HepG2 (cell line): ENCODE data around the gene RANBP3. TPM values are rescaled to one million over a fixed set of nuclear protein-coding genes. Genes with fewer than 3 reads are reported as not detected.

ENCODE experiments used
- AFF4 ChIP-seq: sonication (generic); formaldehyde crosslinking; IDR thresholded peaks from 2 replicates; pipeline ENCODE4 v1.4.0; 2020; ENCODE audit warnings: missing genetic modification reagents
- ARNTL ChIP-seq: sonication (generic); formaldehyde crosslinking; IDR thresholded peaks from 2 replicates; pipeline ENCODE4 v1.4.0; 2020; ENCODE audit warnings: mild to moderate bottlenecking, missing genetic modification reagents
- CCAR2 ChIP-seq: fragments of 200-400 bp; formaldehyde crosslinking; optimal IDR thresholded peaks from 2 replicates; pipeline ENCODE3; 2018; ENCODE audit warnings: low read depth, mild to moderate bottlenecking, low read length, moderate library complexity
- GMEB1 ChIP-seq: sonication (generic); formaldehyde crosslinking; IDR thresholded peaks from 2 replicates; pipeline ENCODE4 v1.5.1; 2020; ENCODE audit warnings: missing genetic modification reagents, mild to moderate bottlenecking, borderline replicate concordance
- HMGXB3 ChIP-seq: sonication (generic); formaldehyde crosslinking; IDR thresholded peaks from 2 replicates; pipeline ENCODE4 v1.4.0; 2020; ENCODE audit warnings: missing genetic modification reagents, borderline replicate concordance
- SKIL ChIP-seq: sonication (generic); formaldehyde crosslinking; IDR thresholded peaks from 2 replicates; pipeline ENCODE4 v1.8.0; 2022; ENCODE audit warnings: missing genetic modification reagents, mild to moderate bottlenecking, moderate library complexity, borderline replicate concordance
- SP4 ChIP-seq: sonication (generic); formaldehyde crosslinking; IDR thresholded peaks from 2 replicates; pipeline ENCODE4 v1.8.1; 2023; ENCODE audit warnings: mild to moderate bottlenecking, missing genetic modification reagents
- ZNF124 ChIP-seq: sonication (generic); formaldehyde crosslinking; IDR thresholded peaks from 2 replicates; pipeline ENCODE4 v1.4.0; 2020; ENCODE audit warnings: missing genetic modification reagents
- ZNF253 ChIP-seq: sonication (generic); formaldehyde crosslinking; IDR thresholded peaks from 2 replicates; pipeline ENCODE4 v1.8.0; 2022; ENCODE audit warnings: mild to moderate bottlenecking, missing genetic modification reagents, borderline replicate concordance
- ZNF446 ChIP-seq: sonication (generic); formaldehyde crosslinking; IDR thresholded peaks from 2 replicates; pipeline ENCODE4 v1.5.0; 2020; ENCODE audit warnings: mild to moderate bottlenecking, missing genetic modification reagents
- ZNF605 ChIP-seq: sonication (generic); formaldehyde crosslinking; IDR thresholded peaks from 2 replicates; pipeline ENCODE4 v1.8.0; 2022; ENCODE audit warnings: mild to moderate bottlenecking, missing genetic modification reagents
- ZNF766 ChIP-seq: sonication (generic); formaldehyde crosslinking; IDR thresholded peaks from 2 replicates; pipeline ENCODE4 v1.5.0; 2020; ENCODE audit warnings: missing genetic modification reagents, borderline replicate concordance
- ZSCAN12 ChIP-seq: sonication (generic); formaldehyde crosslinking; IDR thresholded peaks from 2 replicates; pipeline ENCODE4 v1.9.0; 2021; ENCODE audit warnings: mild to moderate bottlenecking, missing genetic modification reagents
- polyA plus RNA-seq, 8 experiments: library from polyadenylated mRNA; depleted of rRNA in 3 of 8; stranded (reverse) in 7 of 8; unstranded in 1 of 8; fragments of >200 nt; fragmentation: Illumina TruSeq in 4 of 8; extraction: Trizol in 4 of 8; gene quantifications; 2 replicates each; pipeline versions ENCODE4 v1.2.1 to v1.2.3, GENCODE V29; 2011 to 2016; ENCODE audit warnings: low read depth in 4 of 8, missing spikeins in 1 of 8, mixed read lengths in 1 of 8; ENCODE audit not compliant: insufficient read depth in 1 of 8
- total RNA-seq, 5 experiments: library from RNA; depleted of rRNA; stranded (reverse); fragments of >200 nt; fragmentation: Illumina TruSeq; extraction: Trizol; gene quantifications; 2 replicates each; pipeline ENCODE4 v1.2.3, GENCODE V29; 2016; ENCODE audit warnings: low read depth in 1 of 5
- TF ChIP-seq, protein P1 (sequence below): sonication (generic); formaldehyde crosslinking; IDR thresholded peaks from 2 replicates; pipeline ENCODE4 v1.4.0; 2020; ENCODE audit warnings: missing genetic modification reagents

The RANBP3 gene
- total and polyA plus RNA-seq, 2 of the 13 experiments (the other 11 are each of a cell fraction or from before 2014, with no cell fraction given), result 39.5 to 149 TPM

DNA sequence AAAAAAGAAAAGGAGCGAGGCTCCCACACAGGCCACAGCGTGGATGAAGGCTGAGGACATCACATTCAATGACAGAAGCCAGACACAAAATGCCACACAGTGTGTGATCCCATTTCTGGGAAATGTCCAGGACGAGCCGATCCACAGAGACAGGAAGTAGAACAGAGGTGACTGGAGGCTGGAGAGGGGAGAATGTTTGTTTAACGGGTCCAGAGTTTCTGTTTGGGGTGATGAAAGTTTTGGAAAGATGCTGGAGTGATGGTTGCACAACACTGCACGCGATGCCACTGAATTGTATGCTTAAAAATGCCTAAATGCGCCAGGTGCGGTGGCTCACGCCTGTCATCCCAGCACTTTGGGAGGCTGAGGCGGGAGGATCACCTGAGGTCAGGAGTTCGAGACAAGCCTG, 107.0 kb downstream of the RANBP3 start (continued):
- TF ChIP-seq HMGXB3 (peak; percentile 90; the same call in 1 of the 2 replicates), AFF4 (CRISPR knock-in tag) (0 out of 2 replicates have a peak, but pooled peaks have one; percentile 55), ARNTL (CRISPR knock-in tag) (peak; percentile 89), GMEB1 (CRISPR knock-in tag) (peak; percentile 62; the same call in 1 of the 2 replicates), ZNF124 (CRISPR knock-in tag) (peak; percentile 94), ZNF446 (no peak), SKIL (CRISPR knock-in tag) (peak; percentile 91), CCAR2 (no peak), ZSCAN12 (CRISPR knock-in tag) (no peak), ZNF253 (CRISPR knock-in tag) (0 out of 2 replicates have a peak, but pooled peaks have one; percentile 37), SP4 (peak; percentile 43; the same call in 1 of the 2 replicates), ZNF605 (peak; percentile 71), ZNF766 (CRISPR knock-in tag) (no peak)
- TF ChIP-seq, protein P1, sequence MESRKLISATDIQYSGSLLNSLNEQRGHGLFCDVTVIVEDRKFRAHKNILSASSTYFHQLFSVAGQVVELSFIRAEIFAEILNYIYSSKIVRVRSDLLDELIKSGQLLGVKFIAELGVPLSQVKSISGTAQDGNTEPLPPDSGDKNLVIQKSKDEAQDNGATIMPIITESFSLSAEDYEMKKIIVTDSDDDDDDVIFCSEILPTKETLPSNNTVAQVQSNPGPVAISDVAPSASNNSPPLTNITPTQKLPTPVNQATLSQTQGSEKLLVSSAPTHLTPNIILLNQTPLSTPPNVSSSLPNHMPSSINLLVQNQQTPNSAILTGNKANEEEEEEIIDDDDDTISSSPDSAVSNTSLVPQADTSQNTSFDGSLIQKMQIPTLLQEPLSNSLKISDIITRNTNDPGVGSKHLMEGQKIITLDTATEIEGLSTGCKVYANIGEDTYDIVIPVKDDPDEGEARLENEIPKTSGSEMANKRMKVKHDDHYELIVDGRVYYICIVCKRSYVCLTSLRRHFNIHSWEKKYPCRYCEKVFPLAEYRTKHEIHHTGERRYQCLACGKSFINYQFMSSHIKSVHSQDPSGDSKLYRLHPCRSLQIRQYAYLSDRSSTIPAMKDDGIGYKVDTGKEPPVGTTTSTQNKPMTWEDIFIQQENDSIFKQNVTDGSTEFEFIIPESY (CRISPR knock-in tag), result peak; percentile 82
